HG03432 (cell line): ENCODE data around the gene ABHD13.

Experiments used
- ATAC-seq: cut with Tn5 transposase; IDR thresholded peaks from one replicate; pipeline ENCODE4 v1.9.1; 2021; ENCODE audit warnings: mild to moderate bottlenecking, moderate library complexity; ENCODE audit not compliant: unreplicated experiment

Gene ABHD13

GRCh38 chr13:108281901-108282300, 63.7 kb downstream of the ABHD13 start:
- ATAC-seq, result no peak

- no peak for ATAC-seq
Observed at GRCh38 chr13:108283110-108283509, 64.9 kb downstream of the ABHD13 start.
